Esophagus mucosa (tissue), 1 donor: ENCODE results near the gene RASGEF1C. TPM values are rescaled to one million over a fixed set of nuclear protein-coding genes. Genes with fewer than 3 reads are reported as not detected.

Source experiments
- ATAC-seq: fragments of 200-7000 bp; cut with Tn5 transposase; one replicate; pipeline ENCODE4 v1.9.1; 2020
- total RNA-seq: library from RNA; stranded (reverse); gene quantifications from one replicate; pipeline ENCODE4 v1.2.4, GENCODE V29; 2023
- donor health status: DM: yes; HTN: yes; CAD: no.

RASGEF1C gene
- total RNA-seq, 1 donor from 2014 or later = not detected

DNA sequence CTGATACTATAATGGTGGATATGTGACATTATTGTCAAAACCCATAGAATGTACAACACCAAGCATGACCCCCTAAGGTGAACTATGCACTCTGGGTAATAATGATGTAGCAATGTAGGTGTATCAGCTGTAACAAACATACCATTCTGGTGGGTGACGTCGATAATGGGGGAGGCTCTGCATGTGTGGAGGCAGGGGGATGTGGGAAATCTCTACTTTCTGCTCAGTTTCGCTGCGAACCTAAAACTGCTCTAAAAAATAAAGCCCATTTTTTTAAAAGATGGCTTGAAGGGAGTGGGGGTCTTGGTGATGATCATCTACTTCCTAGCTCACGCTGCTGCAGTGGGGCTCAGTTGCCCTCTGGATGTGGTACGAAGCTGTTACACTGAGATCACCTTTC, 51.1 kb downstream of the RASGEF1C start:
- no peak for ATAC-seq

DNA sequence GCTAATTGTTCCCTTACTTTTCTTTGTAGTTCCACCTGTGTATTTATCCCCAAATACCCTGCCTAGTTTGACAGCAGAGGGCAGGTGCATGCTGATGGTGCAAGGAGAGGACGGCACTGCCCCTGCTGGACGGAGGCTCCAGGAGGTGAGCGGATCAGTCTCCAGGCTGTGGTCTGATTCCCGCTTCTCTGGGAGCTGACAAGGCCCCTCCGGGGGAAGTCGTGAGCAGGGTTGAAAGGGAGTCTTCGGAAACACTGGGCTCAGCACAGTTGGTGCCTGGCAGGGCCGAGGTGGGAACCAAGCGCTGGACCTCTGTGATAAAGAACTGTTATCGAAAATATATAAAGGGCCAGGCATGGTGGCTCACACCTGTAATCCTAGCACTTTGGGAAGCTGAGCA, 52.9 kb downstream of the RASGEF1C start:
- ATAC-seq = no peak

DNA sequence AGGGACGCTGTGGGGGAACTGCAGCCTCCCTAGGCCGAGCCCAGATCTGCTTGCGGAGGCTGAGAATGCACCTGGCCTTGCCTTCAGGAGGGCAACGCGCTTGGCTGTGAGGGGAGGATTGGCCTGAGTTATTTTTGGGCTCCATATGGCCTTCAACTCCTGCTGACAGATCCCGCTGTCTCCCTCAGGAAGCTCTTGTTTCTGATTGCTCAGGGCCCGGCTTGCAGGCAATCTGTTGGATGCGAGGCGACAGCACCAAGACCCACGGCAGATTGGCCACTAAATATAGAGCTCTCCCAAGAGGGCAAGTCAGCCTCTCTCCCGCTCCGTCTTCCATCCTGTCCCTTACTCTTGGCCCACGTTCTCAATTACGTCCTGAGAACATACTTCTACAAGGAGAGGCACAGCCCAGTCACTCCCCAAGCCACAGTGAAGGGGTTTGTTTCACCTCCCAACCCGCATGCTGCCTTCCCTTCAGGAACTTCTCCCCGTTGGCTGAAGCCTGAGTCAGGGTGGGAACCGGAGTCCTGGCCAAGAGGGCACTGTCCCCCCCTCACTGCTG, 53.6 kb downstream of the RASGEF1C start:
- no peak for ATAC-seq

DNA sequence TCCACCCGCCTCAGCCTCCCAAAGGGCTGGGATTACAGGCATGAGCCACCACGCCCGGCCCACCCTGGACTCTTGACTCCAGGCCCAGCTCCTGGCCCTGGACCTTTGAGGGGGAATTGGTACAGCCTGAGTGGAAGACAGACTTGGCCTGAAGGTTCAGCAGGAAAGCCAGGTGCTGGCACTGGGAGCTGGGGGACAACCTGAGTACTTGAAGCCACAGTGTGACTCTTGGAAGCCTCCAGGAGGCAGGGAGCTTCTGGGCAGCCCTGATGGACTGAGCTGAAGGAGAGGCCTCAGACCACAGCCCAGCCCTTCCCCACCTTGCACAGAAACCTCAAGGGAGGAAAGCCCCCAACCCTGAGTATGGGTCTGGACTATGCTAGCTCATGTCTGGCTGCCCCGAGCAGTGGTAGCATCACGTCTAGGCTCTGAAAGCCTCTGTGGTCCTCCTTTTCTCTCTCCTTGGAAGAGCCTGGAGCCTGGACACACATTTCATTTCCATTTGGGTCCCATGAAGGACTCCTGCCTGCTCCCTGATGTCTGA, 54.1 kb downstream of the RASGEF1C start:
- ATAC-seq = no peak

DNA sequence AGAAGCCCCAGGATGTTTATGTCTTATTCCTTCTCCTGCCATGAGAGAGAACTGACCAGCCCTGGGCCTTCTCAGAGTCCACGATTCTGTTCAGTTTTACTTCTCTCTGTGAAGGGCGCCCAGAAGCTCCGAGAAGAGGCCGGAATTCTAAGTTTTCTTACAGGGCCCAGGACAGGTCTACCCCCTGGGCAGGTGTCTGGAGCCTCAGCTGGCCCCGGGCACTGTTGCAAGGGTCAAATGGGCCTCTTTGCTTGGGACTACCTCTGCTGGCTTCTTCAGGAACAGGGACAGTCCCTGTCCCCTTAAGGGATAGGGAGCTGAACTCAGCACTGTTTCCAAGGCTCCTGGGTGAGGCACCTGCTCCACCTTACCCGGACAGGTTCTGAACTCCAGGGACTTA, 55.0 kb downstream of the RASGEF1C start:
- ATAC-seq = no peak

DNA sequence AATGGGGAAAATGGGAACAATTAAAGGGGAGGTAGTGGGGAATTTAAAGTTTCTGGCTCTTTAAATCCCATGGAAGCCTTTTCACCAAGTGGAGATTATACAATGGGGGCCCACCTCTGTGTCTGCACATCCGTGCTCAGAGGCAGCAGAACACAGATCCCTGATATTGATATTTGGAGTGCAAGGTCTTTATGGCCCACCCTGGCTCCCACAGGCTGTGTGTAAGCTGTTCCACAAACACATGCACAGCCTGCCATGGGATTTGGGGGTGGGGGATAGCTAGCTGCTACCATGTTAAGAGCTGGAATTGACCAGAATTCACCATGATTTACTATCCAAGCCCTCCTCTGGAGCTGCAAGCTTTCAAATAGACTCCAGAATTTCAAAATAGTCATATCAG, 55.9 kb downstream of the RASGEF1C start:
- no peak for ATAC-seq

DNA sequence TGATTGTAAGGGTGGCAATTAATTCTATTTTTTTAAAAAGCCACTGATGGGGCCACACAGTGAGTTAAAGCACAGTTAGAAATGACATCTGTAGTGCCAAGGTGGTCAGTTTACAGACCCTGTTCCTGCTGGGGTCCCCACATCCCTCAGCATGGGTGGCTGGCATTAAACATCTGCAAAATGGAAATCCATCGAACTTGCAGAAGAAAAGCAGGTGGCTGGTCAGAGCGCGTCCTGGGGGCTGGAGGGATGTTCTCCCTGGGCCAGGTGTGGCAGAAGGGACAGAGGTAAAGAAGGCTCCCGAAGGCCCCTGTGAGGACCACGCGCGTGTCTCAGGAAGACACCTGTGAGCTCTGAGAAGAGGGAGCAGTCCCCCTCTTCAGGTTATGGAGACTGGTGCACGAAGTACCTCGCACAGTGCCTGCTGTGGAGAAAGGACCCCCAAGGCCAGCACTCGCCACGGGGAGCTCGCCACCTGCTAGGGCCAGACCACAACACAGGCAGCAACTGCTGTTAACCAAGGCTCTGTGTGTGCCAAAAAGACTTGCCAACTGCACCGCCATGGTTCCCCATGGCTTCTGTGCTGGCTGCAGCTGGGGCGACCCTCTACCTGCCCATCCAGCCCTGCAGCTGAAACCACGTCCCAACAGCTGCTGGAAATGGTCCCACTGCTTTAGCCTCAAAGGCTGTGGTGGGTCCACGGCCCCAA, 65.2 kb downstream of the RASGEF1C start:
- no peak for ATAC-seq

DNA sequence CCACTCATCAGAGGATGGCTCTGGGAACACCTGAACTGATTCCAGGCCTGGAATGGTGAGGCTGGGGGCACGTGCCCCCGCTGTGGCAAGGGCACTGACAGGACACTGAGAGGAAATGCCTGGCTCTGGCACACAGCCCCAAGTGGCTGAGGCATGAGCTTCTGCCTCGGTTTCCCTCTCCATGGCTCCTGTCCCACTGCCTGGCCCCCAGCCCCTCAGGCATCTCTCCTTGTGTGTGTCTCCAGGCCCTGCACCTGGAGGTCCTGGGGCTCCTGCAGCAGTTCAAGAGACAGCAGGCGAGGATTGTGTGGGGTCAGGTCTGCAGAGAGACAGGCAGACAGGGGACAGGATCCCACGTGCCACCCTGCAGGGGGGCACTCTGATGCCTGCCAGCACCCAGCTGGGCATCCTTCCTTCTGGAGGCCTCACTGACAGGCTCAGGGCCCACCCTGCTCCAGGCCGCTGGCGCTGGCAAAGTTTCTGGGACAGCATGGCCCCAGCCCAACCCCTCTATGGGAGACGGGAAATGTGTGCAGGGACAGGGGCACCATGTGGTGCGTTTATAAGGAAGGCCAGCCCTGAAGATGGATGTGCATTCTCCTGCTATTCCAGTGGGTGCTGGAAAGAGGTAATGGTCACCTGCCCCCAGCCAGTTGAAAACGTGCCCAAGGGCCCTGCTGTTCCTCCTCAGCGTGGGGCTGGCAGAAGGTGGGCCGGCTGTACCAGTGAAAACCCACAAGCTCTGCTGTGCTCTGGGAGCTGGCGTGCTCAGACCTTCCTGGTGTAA, 66.0 kb downstream of the RASGEF1C start:
- no peak for ATAC-seq

DNA sequence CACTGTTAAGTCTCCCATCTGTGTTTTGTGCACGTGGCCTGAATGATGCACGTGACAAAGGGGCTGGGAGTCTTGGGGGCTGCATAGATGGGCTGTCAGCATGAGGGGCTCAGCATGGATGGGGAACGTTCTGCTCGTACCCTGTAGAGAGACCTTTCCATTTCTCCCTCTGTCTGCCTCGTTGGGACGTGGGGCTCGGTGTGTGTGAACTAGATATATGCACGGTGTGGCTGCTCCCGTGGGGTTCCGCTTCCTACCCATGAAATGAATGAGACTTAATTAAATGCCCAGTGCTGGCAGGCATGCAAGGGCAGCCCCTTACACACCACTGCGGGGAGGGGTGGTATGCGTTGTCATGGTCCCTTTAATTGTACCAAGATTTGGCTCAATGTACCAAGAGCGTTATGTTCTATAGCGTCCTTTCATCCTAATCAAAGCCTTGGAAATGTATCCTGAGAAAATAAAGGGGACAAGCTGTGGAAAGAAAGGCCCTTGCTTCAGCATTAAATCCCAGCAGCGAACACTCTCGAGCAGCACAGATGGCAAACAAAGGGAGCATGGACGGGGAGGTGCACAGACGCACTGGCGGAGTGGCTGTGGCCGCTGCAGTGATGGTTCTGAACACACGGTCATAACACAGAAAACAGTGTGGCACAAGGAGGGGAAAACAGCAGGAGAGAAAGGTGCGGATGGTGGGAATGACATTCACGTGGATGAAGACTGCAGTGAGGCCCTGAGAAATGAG, 66.8 kb downstream of the RASGEF1C start:
- ATAC-seq = no peak

DNA sequence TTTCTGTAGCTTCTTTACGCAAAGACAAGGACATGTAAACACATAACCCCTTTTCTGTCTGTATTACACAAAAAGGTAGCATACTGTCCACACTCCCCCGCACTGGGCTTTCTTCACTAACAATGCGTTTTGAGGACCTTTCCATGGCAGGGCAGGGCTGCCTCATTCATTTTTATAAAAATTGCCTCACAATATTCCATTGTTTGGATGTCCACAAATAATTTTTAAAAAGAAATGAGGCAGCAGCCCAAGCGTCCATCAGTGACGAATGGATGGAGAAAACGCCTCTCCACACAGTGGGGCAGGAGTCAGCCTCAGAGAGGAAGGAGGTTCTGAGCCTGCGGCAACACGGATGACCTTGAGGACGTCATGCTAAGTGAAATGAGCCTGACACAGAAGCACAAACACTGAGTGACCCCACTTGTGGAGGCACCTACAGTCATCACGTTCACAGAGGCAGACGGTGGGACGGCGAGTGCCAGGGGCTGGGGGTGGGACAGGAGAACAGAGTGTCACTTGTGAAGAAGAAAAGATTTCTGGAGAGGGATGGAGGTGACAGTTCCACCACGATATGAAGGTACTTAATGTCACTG, 67.8 kb downstream of the RASGEF1C start:
- no peak for ATAC-seq

DNA sequence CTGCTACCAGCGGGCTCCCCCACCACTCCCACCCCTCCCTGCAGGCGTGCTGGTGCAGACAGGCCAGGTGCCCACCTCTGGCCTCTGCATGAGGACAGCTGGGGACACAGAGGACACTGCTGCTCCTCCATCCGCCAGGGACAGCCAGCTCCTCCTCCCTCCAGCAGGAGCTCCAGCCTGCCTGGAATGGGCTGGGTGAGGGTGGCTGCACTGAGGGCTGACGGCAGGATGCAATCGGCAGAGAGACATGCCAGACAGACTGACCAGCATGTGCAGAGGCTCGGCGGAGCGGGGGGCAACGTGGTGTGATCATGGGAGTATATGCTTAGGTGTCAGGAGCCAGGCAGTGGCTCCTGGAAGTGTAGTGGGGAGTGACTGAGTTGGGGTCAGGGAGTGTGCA, 68.4 kb downstream of the RASGEF1C start:
- ATAC-seq = no peak

DNA sequence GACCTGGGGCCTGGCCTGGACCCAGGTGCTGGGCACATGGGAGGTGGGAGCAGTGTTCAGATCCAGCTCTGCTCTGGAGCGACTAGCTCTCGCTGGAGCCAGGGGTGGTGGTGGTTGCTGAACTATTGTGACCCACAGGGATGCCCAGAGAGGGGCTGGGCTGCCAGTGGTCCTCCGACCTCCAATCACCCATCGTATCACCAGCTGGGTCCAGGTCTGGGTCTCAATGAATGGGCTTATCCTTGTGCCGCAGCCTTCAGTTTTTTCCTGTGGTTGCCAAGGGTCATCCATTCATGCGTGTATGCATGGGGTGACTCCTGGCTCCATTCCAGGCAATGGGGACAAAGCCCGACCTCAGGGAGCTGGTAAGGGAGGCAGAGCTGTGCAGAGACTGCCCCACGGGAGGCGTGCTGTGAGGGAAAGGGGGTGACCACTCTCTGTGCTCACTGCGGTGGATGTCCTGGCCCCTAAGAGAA, 68.9 kb downstream of the RASGEF1C start:
- no peak for ATAC-seq

DNA sequence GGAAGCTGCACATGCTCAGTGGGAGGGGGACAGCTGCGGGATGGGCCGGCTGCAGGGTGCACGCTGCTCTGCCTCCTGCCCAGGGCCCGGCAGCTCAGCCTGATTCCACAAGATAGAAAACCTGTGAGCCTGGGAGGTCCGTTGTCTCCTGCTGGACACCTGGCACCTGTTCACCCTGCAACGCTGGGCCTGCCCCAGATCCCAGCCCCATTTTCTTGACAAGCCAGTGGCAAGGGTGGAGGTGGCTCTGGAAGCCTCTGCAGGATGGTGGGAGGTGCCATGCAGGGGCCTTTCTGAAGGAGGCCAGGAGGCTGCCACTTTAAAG, 69.3 kb downstream of the RASGEF1C start:
- no peak for ATAC-seq

DNA sequence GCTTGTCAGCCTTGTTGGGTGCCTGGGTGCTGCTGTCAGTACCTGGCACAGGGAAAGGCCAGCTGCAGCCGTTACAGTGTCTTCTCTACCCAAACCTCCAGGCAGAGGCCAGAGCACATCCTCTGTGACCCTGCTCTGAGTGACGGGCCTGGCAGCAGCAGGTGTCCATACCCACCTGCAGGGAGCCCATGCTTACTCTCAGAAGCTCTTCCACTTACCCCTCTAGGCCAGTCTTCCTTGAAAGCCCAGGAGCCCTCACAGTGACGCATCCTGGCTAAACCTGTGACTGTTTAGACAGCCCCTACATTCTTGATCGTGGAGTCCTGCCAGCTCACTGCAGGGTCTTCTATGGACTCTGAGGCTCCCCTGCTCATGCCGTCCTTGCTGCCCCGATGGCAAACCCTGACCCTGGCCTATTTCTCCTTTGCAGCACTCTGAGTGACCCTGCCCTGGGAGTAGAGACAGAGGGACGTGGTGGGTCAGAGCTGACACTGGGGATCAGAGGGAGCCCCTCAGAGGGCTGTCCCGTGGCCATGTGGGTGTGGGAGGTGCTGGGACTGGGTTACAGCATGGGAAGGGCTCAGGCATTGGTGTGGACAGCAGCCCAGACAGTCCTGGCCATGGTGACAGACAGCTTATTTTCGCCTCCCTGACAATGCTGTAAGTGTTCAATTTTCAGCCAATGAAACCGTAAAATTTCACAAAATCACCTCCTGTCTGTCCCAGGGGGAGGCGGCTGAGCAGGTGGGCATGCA, 69.9 kb downstream of the RASGEF1C start:
- no peak for ATAC-seq

DNA sequence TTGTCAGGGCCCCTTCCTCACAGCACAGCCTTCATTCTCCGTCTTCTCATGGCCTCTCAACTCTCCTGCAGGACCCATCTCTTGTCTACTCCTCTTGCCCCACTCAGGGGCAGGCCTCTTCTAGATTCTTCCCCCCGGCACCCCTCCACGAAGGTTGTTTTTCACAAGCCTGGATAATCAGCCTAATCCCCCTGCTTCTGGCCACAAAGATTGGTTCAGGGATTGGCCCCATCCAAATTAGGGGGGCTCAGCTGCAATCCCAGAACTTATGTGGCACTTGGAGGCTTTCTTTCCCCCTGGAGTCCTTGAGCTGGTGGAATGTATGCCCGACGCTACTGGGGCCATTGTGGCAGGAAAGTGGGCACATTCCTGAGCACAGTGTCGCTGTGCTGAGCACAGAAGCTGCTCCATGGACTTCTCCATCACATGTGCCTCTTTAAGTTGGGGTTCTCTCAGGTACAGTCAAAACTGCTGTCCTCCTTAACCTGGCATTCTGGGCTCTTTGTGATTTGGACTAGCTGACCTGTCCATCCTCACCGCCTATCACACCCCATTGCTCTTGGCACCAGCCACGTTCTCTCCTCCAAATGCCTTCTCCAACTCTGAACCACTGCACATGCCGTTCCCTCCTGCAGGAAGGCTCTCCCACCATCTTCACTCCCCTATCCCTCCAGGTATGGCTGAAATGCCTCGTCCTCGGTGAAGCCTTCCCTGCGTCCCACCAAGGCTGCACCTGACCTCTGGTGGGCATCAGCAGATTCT, 70.6 kb downstream of the RASGEF1C start:
- no peak for ATAC-seq

DNA sequence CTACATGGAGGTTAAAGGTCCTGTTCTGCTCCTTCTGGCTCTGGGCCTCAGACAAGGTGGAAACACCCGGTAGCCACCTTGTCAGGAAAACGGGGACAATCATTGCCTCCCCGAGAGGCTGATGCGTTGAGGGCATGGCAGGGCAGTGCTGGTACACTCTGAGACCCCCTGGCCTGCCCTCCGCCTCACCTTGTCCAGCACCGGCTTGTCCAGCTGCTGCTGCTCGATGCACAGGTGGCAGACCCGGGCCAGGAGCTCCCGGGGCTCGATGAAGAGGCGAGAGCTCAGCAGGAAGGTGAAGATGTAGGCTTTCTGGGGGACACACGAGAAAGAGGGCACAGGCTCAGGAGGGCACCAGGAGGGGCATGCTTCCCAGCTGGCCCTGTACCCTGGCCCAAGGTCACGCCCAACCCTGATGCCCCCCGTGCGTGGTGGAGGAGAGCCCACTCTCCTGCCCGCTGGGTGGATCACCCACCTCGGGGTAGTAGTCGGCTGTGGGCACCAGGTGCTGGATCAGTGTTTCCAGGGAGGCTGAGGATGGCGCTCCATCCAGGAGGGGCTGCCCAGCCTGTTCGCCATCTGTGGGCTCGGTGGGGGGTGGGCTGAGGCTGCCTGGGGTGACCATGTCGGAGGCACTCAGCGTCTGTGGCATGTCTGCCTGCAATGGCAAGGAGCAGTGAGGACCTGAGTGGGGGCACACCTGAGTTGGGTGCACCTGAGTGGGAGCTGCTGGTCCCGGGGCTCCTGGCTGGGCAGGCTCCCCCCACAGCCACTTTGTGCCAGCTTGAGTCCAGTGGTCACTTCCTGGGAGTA, 71.4 kb downstream of the RASGEF1C start:
- no peak for ATAC-seq

DNA sequence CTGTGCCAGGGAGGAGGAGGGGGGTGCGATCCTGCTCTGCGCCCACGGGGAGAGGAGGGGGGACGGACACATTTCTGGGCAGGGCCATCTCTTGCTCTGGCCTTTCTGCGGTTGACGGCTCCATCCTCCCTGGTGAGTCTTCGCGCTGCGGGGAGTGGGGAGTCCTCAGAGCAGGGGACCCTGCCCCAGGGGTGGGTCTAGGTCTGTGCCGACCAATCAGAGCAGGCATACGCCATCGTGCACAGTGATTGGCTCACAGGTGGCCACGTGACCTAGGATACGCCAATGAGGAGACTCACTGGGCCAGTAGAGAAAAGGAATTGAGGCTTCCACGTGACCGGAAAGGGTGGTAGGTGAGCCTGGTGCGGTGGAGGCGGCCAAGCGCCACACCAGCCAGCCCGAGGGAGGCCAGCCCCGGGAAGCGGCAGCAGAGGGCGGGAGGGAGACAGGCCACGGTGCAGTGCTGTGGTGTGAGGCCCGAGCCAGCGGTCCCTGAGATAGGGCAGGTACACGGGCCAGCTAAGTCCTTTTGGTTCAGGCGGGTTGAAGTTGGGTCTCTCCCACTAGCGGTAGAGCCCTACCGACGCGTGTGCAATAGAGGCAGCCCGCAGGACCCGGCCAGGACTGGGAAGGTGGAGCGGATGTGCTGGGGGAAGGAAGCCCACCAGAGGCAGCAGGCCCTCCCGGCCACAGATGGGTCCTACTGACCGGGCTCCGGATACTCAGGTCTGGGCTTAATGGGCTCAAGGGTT, 72.2 kb downstream of the RASGEF1C start:
- no peak for ATAC-seq

DNA sequence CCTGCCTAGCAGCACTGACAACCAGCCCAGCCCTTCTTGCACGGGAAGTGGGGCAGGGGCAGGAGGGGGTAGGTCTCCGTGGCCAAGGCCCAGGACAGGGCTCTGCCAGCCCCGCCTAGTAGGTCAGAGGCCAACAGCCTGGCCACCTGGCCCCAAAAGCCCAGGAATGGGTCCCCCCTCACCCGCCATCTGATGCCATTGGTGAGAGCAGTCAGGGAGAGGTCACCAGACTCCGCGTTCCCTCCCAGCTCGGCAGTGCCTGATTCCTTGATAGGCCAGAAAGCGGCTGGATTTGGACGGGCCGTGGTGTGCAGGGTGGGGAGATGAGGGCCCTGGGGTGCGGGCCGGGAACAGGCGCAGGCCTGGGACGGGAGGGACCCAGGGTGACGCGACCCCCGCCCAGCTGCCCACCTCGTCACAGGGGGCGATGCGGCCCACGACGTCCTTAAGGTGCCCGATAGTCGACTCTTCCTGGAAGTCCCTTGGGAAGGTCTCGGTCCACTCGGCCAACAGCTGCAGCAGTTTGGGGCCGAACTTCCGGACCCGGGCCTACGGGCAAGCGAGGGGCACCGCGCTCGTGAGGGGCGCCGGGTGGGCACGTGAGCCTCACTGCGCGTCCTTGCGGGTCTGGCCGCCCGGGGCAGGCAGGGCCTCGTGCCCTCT, 72.9 kb downstream of the RASGEF1C start:
- no peak for ATAC-seq
